GM23338 (cell line): ENCODE measurements around the gene TPK1. TPM values are rescaled to one million over a fixed set of nuclear protein-coding genes. Genes with fewer than 3 reads are reported as not detected.

Experiments
- CTCF ChIP-seq, 2 experiments: fragments of 200-600 bp in 1 of 2; sonication (generic) in 1 of 2; conservative IDR thresholded peaks; 2 replicates each; pipeline versions ENCODE4 v1.5.1 to v1.6.1; 2016 to 2017; ENCODE audit warnings: antibody characterized with exemption in 2 of 2, low read depth in 2 of 2, mild to moderate bottlenecking in 2 of 2, moderate library complexity in 1 of 2
- ETS1 ChIP-seq: IDR thresholded peaks from 2 replicates; pipeline ENCODE4 v1.6.1; 2016; ENCODE audit warnings: antibody characterized with exemption
- POLR2AphosphoS5 ChIP-seq: IDR thresholded peaks from 2 replicates; pipeline ENCODE4 v1.6.1; 2016; ENCODE audit warnings: antibody characterized with exemption, low read depth
- REST ChIP-seq: IDR thresholded peaks from one replicate; pipeline ENCODE4 v1.6.1; 2018; ENCODE audit warnings: antibody characterized with exemption; ENCODE audit not compliant: unreplicated experiment
- ZNF462 ChIP-seq: fragments of 250-450 bp; sonication (Bioruptor Pico); IDR thresholded peaks from 2 replicates; pipeline ENCODE4 v1.5.0; 2020; ENCODE audit warnings: mild to moderate bottlenecking, moderate library complexity
- polyA plus RNA-seq: library from polyadenylated mRNA; unstranded; fragments of >200 nt; fragmentation: Nextera tagmentation; extraction: Ambion mirVana; gene quantifications from 2 replicates; pipeline ENCODE4 v1.2.1, GENCODE V29; 2016
- total RNA-seq: library from RNA; depleted of rRNA; stranded (reverse); fragments of >200 nt; shearing (Covaris generic); gene quantifications from 2 replicates; pipeline ENCODE4 v1.2.3, GENCODE V29; 2014

TPK1 gene
- total and polyA plus RNA-seq, 2 experiments from 2014 or later, result 2.6 to 2.9 TPM

- TF ChIP-seq ZNF462 (CRISPR knock-in tag) (no peak), CTCF (conservative IDR thresholded peaks at IDR 0.05; ENCODE audit: low read depth in 2 of 2) (no peak), POLR2AphosphoS5 (no peak), ETS1 (no peak), REST (no peak)
Measured at GRCh38 chr7:144497282-144497681, 338.6 kb downstream of the TPK1 start (continued).
